Ishikawa (cell line): ENCODE measurements around the gene CLCF1.

Experiments
- CEBPB ChIP-seq: IDR thresholded peaks from 2 replicates; pipeline ENCODE4 v1.6.1; 2012
- CREB1 ChIP-seq: IDR thresholded peaks from 2 replicates; pipeline ENCODE4 v1.6.1; 2012; ENCODE audit warnings: low read depth
- EGR1 ChIP-seq: IDR thresholded peaks from 2 replicates; pipeline ENCODE4 v1.6.1; 2012
- EP300 ChIP-seq: IDR thresholded peaks from 2 replicates; pipeline ENCODE4 v1.6.1; 2012; ENCODE audit warnings: borderline replicate concordance
- FOXM1 ChIP-seq: IDR thresholded peaks from 2 replicates; pipeline ENCODE4 v1.6.1; 2012; ENCODE audit warnings: low read depth, borderline replicate concordance
- NFIC ChIP-seq: IDR thresholded peaks from 2 replicates; pipeline ENCODE4 v1.6.1; 2012
- RAD21 ChIP-seq: IDR thresholded peaks from 2 replicates; pipeline ENCODE4 v1.6.1; 2012; ENCODE audit warnings: low read depth
- TAF1 ChIP-seq: IDR thresholded peaks from 2 replicates; pipeline ENCODE4 v1.6.1; 2012; ENCODE audit warnings: low read depth, mild to moderate bottlenecking
- TCF12 ChIP-seq: IDR thresholded peaks from 2 replicates; pipeline ENCODE4 v1.6.1; 2012; ENCODE audit warnings: low read depth
- TEAD4 ChIP-seq: IDR thresholded peaks from 2 replicates; pipeline ENCODE4 v1.6.1; 2012
- YY1 ChIP-seq: IDR thresholded peaks from 2 replicates; pipeline ENCODE4 v1.6.1; 2012; ENCODE audit warnings: low read depth
- ZBTB7A ChIP-seq: IDR thresholded peaks from 2 replicates; pipeline ENCODE4 v1.6.1; 2012; ENCODE audit warnings: low read depth
- TF ChIP-seq, protein P1 (sequence below): IDR thresholded peaks from 2 replicates; pipeline ENCODE4 v1.6.1; 2012
- TF ChIP-seq, protein P2 (sequence below): IDR thresholded peaks from 2 replicates; pipeline ENCODE4 v1.6.1; 2012
- TF ChIP-seq, protein P3 (sequence below): IDR thresholded peaks from 2 replicates; pipeline ENCODE4 v1.6.1; 2012; ENCODE audit warnings: low read depth, mild to moderate bottlenecking

Gene CLCF1

DNA sequence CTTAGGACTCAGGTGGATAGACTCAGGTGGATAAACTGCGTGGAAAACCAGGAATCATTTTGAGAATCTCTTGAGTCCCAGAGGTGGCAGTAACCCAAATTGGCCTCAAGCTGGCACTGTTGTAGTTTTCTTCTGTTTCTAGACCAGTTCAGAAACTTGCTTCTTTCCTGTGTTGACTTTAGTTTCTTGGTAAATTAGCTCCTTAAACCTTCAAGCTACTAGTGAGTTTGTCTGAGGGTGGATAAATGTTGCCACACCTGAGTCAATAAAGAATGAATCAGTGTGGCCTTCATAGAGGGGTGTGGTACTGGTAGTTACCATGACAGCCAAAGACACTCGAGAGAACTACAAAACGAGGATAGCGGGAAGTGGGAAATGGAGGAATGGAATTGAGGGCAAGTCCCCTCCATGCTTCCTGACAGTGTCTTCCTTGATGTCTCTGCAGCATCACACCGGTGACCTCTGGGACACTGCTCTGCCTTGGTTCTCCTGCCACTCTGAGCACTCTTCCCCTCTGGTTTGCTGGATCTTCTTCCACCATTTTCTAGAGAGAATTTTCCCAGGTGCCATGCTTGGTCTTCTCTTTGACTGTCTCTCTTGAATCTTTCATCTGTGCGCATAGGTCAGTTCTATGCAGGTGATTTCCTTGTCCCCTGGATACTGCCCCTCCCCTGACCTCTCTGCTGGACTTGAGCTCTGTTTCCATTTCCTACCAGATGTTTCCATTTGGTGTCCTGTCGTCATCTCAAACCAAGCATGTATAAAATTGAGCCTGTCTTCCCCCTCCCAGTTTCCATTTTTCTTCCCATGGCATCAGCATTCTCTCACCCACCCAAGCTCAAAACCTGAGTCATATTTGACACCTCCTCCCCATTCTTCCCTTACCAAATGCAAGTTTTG, 27.2 kb downstream of the CLCF1 start:
- TF ChIP-seq RAD21: peak; percentile 59
- TF ChIP-seq FOXM1: no peak

DNA sequence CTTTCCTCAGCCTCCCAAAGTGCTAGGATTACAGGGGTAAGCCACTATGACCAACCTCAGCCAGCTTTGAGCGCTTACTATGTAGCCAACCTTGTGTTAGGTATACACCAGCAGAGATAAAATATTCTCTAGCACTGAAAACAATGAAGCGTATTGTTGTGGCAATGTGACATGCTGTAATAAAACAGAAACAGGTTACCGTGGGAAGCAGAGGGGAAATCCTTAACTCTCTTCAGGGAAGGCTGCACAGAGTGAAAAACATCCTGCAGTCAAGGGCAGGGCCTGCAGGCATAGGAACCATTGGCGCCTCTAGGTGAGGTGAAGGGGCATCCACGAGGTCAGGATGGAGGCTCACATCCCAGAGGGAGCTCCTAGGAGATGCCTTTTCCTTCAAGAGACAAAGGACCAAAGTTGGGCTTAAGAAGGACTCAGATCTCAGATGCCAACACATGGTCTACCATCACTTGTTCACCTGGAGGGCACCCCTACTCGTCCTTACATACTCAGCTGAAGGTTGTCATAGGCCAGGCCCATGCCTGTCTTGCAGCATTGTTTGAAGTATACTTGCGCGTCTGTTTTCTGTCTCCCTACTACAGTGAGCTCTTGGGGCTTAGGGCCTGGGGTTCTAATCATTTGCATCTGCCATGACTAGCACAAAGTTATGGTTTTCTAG, 28.0 kb downstream of the CLCF1 start:
- no peak for TF ChIP-seq EGR1
- TF ChIP-seq, protein P1, sequence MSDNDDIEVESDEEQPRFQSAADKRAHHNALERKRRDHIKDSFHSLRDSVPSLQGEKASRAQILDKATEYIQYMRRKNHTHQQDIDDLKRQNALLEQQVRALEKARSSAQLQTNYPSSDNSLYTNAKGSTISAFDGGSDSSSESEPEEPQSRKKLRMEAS: no peak
- TF ChIP-seq, protein P2, sequence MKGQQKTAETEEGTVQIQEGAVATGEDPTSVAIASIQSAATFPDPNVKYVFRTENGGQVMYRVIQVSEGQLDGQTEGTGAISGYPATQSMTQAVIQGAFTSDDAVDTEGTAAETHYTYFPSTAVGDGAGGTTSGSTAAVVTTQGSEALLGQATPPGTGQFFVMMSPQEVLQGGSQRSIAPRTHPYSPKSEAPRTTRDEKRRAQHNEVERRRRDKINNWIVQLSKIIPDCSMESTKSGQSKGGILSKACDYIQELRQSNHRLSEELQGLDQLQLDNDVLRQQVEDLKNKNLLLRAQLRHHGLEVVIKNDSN: no peak

DNA sequence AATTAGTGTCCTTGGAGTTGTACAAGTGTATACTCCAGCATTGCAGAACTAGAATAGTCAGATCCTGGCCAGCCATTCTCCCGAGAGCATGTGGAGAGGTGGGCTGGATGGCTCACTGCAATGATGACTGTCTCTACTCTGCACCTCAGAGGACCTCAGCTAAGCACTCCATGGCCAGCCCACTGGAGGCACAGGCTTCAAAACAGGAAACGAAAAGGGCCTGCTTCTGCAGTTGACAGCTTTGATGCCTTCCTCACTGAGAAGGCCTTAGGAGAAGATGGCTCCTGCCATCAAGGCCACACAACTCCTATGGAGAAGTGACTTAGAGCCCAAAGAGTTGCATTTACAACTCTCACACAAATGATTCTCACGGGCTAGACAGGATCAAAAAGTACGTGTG, 29.1 kb downstream of the CLCF1 start:
- no peak for TF ChIP-seq RAD21
- TF ChIP-seq TAF1: no peak
- no peak for TF ChIP-seq EP300
- no peak for TF ChIP-seq CREB1
- TF ChIP-seq FOXM1: no peak
- TF ChIP-seq NFIC: no peak
- no peak for TF ChIP-seq ZBTB7A
- no peak for TF ChIP-seq EGR1
- TF ChIP-seq, protein P2: no peak
- no peak for TF ChIP-seq YY1
- TF ChIP-seq TEAD4: no peak
- TF ChIP-seq TCF12: no peak
- TF ChIP-seq, protein P3, sequence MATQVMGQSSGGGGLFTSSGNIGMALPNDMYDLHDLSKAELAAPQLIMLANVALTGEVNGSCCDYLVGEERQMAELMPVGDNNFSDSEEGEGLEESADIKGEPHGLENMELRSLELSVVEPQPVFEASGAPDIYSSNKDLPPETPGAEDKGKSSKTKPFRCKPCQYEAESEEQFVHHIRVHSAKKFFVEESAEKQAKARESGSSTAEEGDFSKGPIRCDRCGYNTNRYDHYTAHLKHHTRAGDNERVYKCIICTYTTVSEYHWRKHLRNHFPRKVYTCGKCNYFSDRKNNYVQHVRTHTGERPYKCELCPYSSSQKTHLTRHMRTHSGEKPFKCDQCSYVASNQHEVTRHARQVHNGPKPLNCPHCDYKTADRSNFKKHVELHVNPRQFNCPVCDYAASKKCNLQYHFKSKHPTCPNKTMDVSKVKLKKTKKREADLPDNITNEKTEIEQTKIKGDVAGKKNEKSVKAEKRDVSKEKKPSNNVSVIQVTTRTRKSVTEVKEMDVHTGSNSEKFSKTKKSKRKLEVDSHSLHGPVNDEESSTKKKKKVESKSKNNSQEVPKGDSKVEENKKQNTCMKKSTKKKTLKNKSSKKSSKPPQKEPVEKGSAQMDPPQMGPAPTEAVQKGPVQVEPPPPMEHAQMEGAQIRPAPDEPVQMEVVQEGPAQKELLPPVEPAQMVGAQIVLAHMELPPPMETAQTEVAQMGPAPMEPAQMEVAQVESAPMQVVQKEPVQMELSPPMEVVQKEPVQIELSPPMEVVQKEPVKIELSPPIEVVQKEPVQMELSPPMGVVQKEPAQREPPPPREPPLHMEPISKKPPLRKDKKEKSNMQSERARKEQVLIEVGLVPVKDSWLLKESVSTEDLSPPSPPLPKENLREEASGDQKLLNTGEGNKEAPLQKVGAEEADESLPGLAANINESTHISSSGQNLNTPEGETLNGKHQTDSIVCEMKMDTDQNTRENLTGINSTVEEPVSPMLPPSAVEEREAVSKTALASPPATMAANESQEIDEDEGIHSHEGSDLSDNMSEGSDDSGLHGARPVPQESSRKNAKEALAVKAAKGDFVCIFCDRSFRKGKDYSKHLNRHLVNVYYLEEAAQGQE: no peak
- no peak for TF ChIP-seq CEBPB
- TF ChIP-seq, protein P1: no peak

DNA sequence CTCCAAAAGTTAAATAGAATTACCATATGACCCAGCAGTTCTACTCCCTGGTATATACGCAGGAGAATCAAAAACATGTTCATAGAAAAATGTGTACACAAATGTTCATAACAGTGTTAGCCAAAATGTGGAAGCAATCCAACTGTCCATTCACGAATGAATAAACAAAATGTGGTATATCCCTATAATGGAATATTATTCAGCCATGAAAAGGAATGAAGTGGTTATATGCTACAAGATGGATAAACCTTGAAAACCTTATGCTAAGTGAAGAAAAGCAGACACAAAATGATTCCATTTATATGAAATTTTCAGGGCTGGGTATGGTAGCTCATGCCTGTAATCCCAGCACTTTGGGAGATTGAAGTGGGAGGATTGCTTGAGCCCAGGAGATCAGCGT, 36.1 kb downstream of the CLCF1 start:
- TF ChIP-seq RAD21 (no peak), YY1 (no peak), FOXM1 (no peak), TAF1 (no peak), TCF12 (no peak), ZBTB7A (no peak), TEAD4 (no peak), NFIC (no peak), EGR1 (no peak), EP300 (no peak), CREB1 (no peak)
- TF ChIP-seq, protein P3: no peak
- TF ChIP-seq, protein P1: no peak
- TF ChIP-seq, protein P2: no peak

DNA sequence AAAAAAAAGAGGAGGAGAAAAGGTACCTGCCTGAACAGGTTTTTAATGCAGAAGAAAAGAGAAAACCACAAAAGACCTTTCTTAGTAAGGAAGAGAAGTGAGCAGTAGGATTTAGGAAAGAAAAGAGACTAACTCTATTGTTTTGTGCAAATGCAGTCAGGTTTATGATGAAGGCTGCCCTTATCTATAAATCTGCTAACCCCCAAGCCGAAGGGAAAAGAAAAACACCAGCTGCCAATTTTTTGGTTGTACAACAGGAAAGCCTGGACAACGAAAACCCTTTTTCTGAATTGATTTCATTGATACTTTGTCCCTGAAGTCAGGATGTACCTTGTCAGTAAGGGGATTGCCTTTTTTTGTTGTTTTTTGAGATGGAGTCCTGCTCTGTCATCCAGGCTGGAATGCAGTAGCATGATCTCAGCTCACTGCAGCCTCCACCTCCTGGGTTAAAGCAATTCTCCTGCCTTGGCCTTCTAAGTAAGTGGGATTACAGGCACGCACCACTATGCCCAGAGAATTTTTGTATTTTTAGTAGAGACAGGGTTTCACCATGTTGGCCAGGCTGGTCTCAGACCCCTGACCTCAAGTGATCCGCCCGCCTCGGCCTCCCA, 41.2 kb downstream of the CLCF1 start:
- no peak for TF ChIP-seq TAF1
- TF ChIP-seq, protein P2: no peak
